WERI-Rb-1 (cell line): Measurements from ENCODE around the gene ENTPD1.

ENCODE experiments used
- DNase-seq: peaks from one replicate; pipeline ENCODE4 v3.0.0-alpha.2; 2020
- H3K27ac ChIP-seq: fragments of 250-450 bp; sonication (Bioruptor Pico); 2 replicates; pipeline ENCODE4 v1.5.1; 2020; ENCODE audit warnings: mild to moderate bottlenecking, moderate library complexity
- H3K27me3 ChIP-seq: fragments of 250-450 bp; sonication (Bioruptor Pico); 2 replicates; pipeline ENCODE4 v1.5.1; 2021; ENCODE audit warnings: mild to moderate bottlenecking, low read depth, moderate library complexity; ENCODE audit not compliant: insufficient read depth, severe bottlenecking
- H3K36me3 ChIP-seq: fragments of 250-450 bp; sonication (Bioruptor Pico); 2 replicates; pipeline ENCODE4 v1.5.1; 2020; ENCODE audit warnings: mild to moderate bottlenecking, moderate library complexity
- H3K4me3 ChIP-seq: 2 replicates; pipeline ENCODE4 v1.5.1; 2011; ENCODE audit warnings: low read depth, mild to moderate bottlenecking, control low read depth, low read length
- H3K9me3 ChIP-seq: fragments of 250-450 bp; sonication (Bioruptor Pico); 2 replicates; pipeline ENCODE4 v1.5.1; 2021; ENCODE audit warnings: mild to moderate bottlenecking, moderate library complexity; ENCODE audit not compliant: severe bottlenecking
- CTCF ChIP-seq: IDR thresholded peaks from 2 replicates; pipeline ENCODE4 v1.5.1; 2011; ENCODE audit warnings: low read depth, mild to moderate bottlenecking, control low read depth, inconsistent platforms, low read length

The ENTPD1 gene, protein sequence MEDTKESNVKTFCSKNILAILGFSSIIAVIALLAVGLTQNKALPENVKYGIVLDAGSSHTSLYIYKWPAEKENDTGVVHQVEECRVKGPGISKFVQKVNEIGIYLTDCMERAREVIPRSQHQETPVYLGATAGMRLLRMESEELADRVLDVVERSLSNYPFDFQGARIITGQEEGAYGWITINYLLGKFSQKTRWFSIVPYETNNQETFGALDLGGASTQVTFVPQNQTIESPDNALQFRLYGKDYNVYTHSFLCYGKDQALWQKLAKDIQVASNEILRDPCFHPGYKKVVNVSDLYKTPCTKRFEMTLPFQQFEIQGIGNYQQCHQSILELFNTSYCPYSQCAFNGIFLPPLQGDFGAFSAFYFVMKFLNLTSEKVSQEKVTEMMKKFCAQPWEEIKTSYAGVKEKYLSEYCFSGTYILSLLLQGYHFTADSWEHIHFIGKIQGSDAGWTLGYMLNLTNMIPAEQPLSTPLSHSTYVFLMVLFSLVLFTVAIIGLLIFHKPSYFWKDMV

DNA sequence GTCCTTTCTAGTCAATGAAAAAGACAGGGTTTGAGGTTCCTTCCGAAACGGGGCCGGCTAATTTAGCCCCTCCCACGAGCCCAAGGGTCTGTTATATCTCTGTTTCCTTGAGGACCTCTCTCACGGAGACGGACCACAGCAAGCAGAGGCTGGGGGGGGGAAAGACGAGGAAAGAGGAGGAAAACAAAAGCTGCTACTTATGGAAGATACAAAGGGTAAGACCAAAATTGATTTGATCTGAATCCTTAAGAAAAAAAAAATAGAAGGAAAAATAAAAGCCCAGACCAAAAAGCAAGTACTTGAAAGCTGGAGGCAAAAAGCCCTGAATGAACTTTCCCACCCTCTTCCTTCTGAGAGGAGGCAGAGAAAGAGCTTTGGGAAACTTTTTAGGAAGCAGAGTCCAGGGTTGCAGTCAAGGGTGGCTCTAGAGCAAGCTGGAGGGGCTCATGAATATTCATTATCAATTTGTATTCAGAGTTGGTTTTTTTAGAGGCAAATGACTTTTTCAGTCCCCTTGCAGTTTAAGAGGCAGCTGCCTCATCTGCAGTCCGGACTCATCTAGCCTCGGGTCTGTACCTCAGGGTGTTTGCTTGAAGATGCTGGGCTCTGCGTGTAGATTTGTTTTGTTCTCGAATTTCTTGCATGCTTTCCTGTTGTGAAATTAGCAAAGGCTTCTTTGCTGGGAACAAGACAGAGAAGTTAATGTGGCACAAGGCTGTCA, at the start of gene ENTPD1:
ENTPD1 (plus strand) TSS at position 123 of the 721 bp plus-strand sequence; CDS start at position 200, 77 bp downstream.
- H3K9me3 ChIP-seq: no peaks in the 10 kb centered on the region
- no peaks in the 10 kb centered on the region for H3K36me3 ChIP-seq
- H3K27me3 ChIP-seq: no peaks in the 10 kb centered on the region
- no peak within 1 kb of the TSS for H3K4me3 ChIP-seq
- no peak for TF ChIP-seq CTCF
- no peak within 1 kb of the TSS for H3K27ac ChIP-seq
- DNase-seq: no peak

- no peak for DNase-seq
- Histone ChIP-seq H3K36me3 (no peaks in the 10 kb centered on the region), H3K4me3 (no peak overlapping the region), H3K9me3 (no peaks in the 10 kb centered on the region), H3K27me3 (no peaks in the 10 kb centered on the region), H3K27ac (no peak overlapping the region)
- TF ChIP-seq CTCF: no peak
These were observed 49.4 kb upstream of the ENTPD1 start for GRCh38 chr10:95706573-95706972.

DNA sequence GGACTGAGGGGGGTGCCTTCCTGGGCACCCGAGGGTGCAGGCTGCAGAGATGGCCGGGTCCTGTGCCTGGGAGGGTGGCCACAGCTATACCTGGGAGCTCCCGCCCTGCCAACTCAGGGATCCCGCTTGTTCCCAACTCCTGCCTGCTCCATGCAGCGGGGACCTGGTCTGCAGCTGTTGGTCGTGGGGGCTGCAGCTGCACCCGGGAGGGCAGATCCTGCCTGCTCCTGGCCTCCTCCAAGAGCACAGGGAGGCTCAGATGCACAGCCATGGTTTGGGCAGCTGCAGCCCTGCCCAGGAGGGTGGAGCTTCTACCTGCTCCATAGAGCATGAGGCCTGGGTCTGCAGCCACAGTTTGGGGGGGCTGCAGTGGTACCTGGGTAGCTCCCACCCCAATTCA, 49.0 kb upstream of the ENTPD1 start:
- DNase-seq: no peak
- Histone ChIP-seq H3K9me3 (no peaks in the 10 kb centered on the region), H3K27ac (no peak overlapping the region), H3K27me3 (no peaks in the 10 kb centered on the region), H3K36me3 (no peaks in the 10 kb centered on the region), H3K4me3 (no peak overlapping the region)
- TF ChIP-seq CTCF: no peak

GRCh38 chr10:95711492-95711891, 44.5 kb upstream of the ENTPD1 start:
- no peak overlapping the region for H3K27ac ChIP-seq
- DNase-seq: no peak
- H3K27me3 ChIP-seq: no peaks in the 10 kb centered on the region
- no peak for TF ChIP-seq CTCF
- no peaks in the 10 kb centered on the region for H3K36me3 ChIP-seq
- H3K4me3 ChIP-seq: no peak overlapping the region
- H3K9me3 ChIP-seq: no peaks in the 10 kb centered on the region

DNA sequence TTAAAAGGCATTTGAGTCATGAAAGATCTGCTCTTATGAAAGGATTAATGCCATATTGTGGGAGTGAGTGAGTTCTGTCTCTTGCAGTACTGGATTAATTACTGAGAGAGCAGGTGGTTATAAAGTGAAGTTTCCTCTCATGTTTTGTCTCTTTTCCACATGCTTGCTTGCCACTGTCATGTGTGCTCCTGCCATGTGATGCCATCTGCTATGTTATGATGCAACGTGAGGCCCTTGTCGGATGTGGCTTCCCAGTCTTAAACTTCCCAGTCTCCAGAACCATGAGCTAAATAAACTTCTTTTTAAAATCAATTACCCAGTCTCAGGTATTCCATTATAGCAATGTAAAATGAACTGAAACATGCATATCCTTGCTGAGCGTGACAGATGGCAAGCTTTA, 39.5 kb upstream of the ENTPD1 start:
- H3K9me3 ChIP-seq: no peaks in the 10 kb centered on the region
- H3K27ac ChIP-seq: no peak overlapping the region
- no peak for DNase-seq
- no peak overlapping the region for H3K4me3 ChIP-seq
- H3K27me3 ChIP-seq: no peaks in the 10 kb centered on the region
- no peak for TF ChIP-seq CTCF
- no peaks in the 10 kb centered on the region for H3K36me3 ChIP-seq
